Measurements from ENCODE around the gene MVB12B.

MVB12B gene

DNA sequence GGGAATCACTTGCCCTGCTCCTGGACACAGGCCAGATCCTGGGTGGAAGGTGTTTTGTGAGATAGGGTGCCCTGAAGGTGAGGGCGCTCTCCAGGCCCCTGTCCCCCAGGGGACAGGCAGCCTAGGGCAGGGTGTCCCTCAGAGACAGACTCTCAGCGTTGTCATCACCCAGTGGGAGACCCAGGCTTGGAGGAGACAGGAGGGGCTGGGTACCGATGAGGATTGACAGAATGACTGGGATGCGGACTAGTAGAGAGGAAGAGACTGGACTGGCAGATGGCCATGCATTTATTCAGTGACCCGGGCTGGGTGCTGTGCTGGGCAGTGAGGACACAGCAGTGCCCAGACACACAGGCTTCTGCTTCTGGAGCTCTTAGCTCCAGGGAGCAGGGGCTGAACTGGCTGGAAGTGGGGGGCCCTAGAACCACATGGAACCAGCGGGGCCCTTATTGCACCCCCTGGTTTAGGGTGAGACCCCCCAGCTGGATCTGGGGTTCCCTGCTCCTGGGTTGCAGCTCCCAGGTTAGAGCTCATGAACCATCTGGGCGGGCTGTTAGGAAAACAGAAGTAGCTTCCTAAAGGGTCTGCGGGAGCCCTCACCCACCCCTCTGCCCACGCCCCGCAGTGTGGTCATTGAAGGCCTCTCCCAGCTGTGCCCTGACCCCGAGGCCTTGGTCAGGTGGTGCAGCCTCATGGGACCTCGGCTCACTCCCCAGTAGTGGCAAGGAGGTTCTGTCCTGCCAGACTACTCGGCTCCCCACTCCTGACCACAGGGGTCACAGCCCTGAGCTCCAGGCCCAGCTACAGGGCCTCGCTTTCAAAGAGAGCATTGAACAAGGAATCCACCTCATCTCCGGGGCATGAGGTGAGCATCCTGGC is 170.4 kb downstream of the MVB12B start:
- no peak for DNase-seq

DNA sequence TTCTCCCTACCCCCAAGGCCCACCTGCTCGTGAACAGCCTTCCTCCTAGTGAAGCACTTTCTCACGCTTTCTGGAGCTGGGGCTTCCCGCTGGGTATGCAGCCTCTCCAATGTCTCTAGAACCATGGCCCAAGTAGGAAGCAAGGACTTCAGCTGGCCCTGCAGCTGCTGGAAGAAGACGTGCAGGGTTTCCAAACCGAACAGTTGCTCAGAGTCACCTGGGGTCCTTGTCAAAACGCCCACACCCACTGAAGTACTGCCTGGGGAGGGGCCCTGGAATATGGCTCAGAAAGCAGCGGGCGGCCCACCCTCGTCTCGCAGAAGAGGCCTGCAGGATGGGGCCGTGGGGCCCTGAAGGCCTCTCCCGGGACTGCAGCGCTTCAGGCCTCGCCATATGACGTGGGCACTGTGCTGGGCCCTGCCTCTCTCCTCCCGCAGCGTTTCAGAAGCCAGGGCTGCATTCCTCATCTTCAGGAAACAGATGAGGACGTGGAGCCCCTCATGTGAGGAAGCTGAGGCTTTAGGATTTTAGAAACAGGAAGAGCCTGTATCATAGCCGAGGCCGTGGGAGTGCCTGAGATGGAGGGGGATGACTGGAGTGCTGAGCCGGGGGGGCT is 171.1 kb downstream of the MVB12B start:
- DNase-seq = no peak

DNA sequence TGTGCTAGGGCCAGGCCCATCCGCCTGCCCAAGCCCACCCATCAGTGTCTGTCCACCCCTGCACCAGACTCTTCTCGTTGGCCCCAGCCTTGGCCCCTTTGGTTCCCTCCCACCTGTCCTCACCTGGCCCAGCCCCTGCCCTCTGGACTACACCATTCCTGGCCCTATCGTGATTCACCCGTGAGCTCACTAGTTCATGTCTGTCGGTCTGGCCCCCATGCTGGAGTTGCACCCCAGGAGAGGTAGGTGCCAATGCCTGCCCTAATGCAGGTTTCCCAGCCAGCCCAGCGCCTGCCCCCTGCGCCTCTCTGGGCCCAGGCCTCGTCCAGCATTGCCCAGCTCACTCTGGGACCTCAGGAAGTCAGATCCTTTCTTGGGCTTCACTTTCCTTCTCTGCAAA is 171.7 kb downstream of the MVB12B start:
- no peak for DNase-seq

DNA sequence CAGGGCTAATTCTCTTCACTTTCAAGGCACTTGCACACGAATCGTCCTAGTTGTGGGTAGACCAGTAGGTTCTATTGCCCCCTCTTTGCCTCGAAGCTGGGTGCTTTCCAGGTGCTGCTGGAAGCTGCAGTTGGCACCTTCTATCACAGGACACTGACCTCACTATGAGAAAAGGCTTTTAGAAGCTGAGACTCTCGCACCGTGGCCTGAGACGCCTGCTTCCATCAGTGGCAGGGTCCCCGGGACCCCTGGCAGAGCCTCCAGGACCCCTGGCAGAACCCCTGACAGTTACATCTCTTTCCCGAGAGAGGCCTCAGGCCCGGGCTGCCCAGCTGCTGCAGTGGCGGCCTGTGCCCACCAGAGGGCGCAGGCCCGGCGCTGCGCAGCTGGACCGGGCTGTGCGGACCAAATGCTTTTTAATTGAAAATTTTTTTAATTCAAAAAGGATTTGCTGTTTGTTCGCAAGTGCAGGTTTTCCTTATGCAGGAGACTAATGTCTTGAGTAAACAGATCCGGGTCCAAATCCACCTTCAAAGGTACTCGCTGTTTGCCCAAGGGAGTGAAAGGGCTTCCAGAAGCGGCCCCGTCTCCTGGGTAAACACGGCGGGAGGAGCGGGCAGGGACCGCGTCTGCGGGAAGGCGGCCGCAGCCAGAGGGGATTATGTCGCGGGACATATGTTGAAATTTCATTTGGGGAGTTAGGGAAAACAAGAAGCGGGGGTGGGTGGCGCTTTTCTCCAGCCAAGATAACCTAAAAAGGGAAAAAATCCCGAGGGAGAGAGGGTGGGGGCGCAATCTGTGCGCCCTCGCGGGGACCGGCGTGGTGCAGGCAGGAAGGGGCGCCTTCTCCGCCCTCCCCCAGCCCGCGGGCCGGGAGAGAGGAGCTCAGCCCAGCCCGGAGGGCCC is 172.6 kb downstream of the MVB12B start:
- no peak for DNase-seq

DNA sequence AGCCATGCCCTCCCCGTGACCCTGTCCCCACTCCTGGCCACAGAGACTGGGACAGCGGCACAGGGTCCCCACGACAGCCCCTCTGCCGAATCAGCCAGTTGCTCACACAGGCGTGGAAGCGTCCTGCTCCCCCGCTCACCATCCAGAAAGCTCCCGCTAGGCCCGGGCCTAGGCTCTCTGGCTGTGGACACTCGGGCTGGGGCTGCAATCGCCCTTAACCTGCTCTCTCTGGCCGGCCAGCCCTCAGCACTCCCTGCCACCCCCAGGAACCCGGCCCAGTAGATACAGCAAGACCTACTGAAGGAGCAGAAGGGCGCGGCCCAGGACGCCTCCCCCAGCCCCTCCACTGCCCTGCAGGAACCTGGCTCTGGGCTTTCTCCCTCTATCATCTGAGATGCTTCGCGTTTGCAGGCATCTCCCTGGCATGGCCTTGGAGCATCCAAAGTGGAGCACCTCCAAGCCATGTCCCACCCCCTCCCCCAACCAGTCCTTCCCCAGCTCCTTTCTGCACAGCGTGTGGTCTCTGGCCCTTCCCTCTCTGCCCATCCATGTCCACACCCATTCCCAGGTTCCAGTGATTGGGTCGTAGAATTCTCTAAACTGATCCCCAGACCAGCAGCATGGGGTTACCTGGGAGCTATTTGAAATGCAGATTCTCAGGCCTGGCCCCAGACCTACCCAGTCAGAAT is 173.4 kb downstream of the MVB12B start:
- DNase-seq = no peak

DNA sequence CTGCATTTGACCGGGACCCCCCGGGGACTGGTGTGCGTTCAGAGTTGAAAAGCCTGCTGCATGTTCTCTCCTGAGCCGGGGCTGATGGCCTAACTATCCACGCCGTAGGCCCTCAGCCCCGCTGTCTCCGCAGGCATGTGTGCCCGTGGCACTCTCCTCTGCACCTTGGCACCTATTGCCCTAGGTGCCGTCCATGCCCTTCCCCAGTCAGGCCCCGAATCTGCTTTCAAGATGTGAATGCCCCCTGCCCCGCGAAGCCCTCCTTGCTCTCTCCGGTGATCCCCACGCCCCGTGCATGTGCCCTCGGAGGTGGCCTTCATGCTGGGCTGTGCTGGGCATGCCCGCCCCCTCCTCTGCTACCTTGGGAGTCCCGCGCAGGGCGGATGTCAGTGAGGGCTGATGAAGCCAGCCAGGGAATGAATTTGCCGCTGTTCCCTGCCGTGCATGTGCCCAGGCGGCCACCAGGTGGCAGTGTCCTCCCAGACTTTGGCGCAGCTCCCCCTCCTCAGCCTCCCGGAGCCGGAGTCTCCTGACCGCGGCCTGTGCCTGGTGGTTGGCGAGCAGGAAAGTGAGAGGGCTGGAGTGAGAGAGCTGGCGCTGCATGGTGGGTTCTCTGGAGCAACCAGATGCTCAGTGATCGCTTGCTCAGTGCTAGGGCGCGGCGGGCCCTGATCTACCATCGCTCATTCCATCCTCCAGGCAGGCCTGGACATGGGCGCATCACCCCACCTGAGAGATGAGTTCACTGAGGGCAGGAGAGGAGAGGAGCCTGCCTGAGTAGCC is 174.2 kb downstream of the MVB12B start:
- no peak for DNase-seq

- DNase-seq = no peak
These were observed 175.0 kb downstream of the MVB12B start for GRCh38 chr9:126501383-126502331.

GRCh38 chr9:126502417-126503332 is 176.0 kb downstream of the MVB12B start:
- DNase-seq = no peak

DNA sequence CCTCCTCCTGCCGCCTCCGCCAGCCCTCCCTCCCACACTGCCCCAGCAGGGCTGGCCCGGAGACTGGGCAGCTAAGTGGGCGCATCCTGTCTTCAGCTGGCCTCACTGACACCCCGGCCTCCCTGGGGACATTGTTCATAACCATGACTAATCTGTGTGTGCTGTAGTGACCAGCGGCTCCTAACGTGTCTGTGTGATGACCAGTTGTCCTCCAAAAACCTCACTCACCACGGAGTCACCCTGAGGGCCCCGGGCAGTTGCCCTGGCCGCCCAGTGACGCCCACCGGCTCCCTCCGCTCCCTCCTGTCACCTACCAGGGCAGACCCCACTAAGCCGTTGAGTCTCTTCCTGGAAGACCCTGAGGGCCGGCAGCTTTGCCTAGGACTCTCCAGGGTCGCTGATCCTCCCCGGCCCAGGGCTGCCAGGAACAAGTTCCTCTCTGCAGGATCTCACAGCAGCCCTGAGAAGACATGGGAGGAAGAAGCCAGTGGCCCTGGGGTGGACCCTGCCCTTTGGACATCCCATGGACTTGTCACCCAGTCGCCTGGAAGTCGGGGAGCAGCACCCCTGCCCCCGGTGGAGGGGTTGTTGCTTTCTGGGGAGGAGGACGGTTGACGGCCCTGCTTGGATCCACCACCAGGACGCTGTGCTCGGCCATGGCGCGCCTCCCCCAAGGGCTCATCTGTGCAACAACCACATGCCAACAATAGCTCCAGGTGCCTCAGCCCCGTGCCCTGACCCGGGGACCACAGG is 176.9 kb downstream of the MVB12B start:
- DNase-seq = no peak

- DNase-seq = no peak
These were observed 177.7 kb downstream of the MVB12B start for GRCh38 chr9:126504086-126504976.

GRCh38 chr9:126504977-126505455 is 178.4 kb downstream of the MVB12B start:
- no peak for DNase-seq

DNA sequence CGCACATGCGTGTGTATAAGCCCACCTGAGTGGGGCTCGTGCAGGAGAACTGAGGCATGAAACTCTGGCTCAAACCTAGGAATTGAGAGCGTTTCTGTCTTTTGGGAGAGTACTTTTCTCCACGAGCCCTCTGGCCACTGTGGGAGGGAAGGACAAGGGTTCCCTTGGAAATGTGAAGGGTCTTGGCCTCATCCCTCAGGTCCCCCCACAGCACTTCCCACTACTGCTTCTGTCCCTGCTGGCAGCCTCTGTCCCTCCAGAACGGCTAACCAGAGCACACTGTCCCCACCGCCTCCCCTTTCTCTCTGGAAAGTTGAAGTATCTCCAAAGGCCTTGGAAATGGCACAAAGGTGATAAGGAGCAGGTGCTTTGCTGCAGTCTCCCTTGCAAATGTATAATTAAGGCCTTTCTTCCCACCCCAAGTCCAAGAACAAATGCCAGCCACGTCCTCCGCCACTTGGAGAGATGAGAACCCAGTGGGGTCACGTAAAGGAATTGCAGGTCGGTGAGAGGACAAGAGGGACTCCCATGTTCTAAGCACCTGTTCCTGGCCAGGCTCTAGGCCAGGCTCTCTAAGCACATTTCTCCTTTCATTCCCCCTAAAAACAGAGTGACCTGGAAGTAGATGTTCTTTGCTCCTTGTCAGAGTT is 179.2 kb downstream of the MVB12B start:
- no peak for DNase-seq

- no peak for DNase-seq
These were observed 180.0 kb downstream of the MVB12B start for GRCh38 chr9:126506361-126507317.

DNA sequence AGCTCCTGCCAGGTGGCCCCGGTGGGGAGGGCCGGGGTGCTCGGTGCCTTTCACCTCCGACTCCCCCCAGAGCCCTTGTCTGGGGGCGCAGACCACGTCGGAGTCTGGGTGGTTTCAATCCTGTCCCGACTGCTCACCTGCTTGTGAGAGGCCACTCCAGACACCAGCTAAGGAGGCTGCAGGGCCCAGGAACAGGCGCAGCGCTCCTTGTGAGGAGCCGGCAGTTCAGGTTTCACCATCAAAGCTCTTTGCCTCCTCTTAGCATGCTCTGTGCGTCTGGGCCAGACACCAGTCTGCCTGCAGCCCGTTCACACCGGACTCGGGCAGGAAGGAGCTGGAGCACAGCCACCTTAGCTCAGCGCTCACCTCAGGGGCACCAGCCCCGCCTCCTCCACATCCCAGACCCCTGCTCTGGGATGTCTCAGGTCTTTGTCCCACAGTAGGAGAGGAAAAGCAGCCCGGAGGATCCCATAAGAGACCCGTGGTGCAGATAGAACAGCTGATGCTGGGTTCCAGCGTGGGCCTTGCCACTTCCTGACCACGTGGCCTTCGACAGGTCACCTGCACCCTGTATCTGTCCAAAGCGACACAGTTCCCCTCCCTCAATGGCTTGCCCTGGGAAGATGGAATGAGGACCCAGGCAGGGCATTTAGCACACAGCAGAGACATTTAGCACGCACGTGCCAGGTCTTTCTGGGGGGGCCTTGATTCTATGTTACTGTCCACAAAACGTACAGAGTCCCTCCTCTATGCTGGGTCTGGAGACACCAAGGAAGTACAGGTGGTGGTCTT is 180.9 kb downstream of the MVB12B start:
- no peak for DNase-seq

DNA sequence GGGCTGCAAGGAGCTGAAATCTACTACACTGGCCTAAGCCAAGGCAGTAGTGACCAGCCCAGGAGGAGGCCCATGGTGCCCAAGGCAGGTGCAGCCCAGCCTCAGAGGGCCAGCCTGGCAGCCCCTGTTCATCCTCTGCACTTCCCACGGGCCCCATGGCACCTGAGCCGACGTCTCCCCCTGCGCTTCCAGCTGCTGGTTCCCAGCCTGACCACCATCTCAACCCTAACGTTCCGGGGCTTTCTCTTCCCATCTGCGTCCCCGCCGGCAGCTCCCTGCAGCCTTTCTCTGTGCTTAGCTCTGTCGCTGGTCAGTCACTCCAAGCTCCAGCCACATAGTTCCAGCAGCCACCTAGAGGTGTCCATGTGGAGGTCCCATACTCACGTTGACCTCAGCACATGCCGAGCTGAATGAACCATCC is 181.6 kb downstream of the MVB12B start:
- DNase-seq = no peak
